Motor neuron (in vitro differentiated cells): ENCODE data around the gene C10orf67. TPM values are rescaled to one million over a fixed set of nuclear protein-coding genes. Genes with fewer than 3 reads are reported as not detected.
A peak's percentile ranks its signal among the peaks of the same experiment; 100 is the strongest.

ENCODE experiments used
- ATAC-seq, 8 experiments: fragments of 200-7000 bp; cut with Tn5 transposase; replicated peaks in 6 of 8; 2 replicates each; pipeline ENCODE4 v1.8.0; 2021; ENCODE audit warnings: mild to moderate bottlenecking in 8 of 8, moderate library complexity in 8 of 8
- H3K27ac ChIP-seq, 2 donors: fragments of 250-450 bp; sonication (Bioruptor Pico); 2 replicates each; pipeline ENCODE4 v1.9.0; 2021; ENCODE audit warnings: antibody characterized with exemption in 2 of 2, mild to moderate bottlenecking in 2 of 2, moderate library complexity in 1 of 2
- H3K4me1 ChIP-seq, 2 donors: fragments of 250-450 bp; sonication (Bioruptor Pico); replicated peaks in 1 of 2; 2 replicates each; pipeline ENCODE4 v1.6.1; 2021; ENCODE audit warnings: antibody characterized with exemption in 2 of 2, mild to moderate bottlenecking in 2 of 2, moderate library complexity in 1 of 2
- H3K4me3 ChIP-seq, 5 donors: fragments of 250-450 bp; sonication (Bioruptor Pico); 2 replicates each; pipeline ENCODE4 v1.9.0; 2021; ENCODE audit warnings: antibody characterized with exemption in 5 of 5, mild to moderate bottlenecking in 5 of 5, moderate library complexity in 4 of 5
- WGBS, 10 experiments: fragments of 450-650 bp; shearing (Covaris generic); methylation state at CpG; one replicate each; pipeline ENCODE4 v1.0.0; 2022; 5-methylcytosine and 5-hydroxymethylcytosine counted together
- in situ Hi-C, 9 experiments: fragments of 400-800 bp; cut with MboI; loops; one replicate each; pipeline ENCODE4 v1.15.0; 2021; ENCODE audit warnings: low sequenced_read_pairs in 9 of 9, low pct_unique_long_range_greater_than_20kb in 2 of 9; ENCODE audit not compliant: unreplicated experiment in 9 of 9
- total RNA-seq, 8 experiments: library from RNA; unstranded; fragments of 300-600 nt; gene quantifications; 2 replicates each; pipeline versions ENCODE4 v1.2.3 to v1.2.4, GENCODE V29; 2022

Gene C10orf67
- total RNA-seq, 8 experiments from 2014 or later: 0.11 to 0.63 (median 0.45) TPM; not detected in 2

DNA sequence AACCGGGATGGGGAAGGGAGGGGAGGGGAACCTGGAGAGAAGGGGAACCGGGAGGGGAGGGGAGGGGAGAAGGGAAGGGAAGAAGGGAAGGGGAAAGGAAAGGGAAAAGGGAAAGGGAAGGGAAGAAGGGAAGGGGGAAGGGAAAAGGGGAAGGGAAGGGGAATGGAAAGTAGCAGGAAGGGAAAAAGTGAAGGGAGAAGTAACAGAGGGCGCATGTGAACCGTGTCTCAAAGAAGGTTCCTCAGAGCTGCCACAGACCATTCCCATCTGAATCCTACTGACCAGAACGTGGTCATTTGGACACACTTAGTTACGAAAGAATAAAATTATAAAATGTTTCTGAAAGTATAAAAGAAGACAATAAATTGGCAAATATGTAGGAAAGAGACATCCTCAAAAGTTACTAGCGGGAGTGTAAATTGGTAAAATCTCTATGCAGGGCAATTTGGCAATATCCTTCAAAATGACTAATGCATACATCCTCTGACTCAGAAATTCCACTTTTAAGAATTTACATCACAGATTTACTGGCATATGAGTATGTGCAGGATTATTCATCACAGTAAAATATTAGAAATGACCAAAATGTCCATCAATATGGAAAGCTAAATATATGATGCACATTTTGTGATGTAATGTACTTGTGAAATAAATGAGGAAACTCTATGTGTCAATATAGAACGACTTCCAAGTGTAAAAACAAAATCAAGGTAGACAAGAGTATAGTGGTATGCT, 12.9 kb downstream of the C10orf67 start:
- H3K4me1 ChIP-seq: no peaks in the 10 kb centered on the region
- no peak overlapping the region for H3K4me3 ChIP-seq
- in situ Hi-C loops: no loop called here
- peak in 3 of 8 experiments; percentile 36 to 89 (median 64) for ATAC-seq
- H3K27ac ChIP-seq: no peak overlapping the region
- WGBS, 10 experiments: 25 to 87% (median 73%) methylated on average over 2 to 6 of the region's 8 CpGs

DNA sequence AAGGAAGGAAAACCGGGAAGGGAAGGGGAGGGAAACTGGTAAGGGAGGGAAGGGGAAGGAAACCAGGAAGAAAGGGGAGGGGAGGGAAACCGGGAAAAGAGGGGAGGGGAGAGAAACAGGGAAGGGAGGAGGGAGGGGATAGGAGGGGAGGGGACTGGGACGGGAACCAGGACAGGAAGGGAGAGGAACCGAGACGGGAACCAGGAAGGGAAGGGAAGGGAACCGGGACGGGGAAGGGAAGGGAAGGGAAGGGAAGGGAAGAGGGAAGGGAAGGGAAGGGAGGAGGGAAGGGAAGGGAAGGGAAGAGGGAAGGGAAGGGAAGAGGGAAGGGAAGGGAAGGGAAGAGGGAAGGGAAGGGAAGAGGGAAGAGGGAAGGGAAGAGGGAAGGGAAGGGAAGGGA, 13.6 kb downstream of the C10orf67 start:
- ATAC-seq: no peak
- H3K4me3 ChIP-seq: no peak overlapping the region
- WGBS, 10 experiments: 0 to 88% (median 70%) methylated on average over 1 of the region's 7 CpGs; no CpG with 5 or more reads in 6 of the 10 experiments
- H3K27ac ChIP-seq: no peak overlapping the region
- no peaks in the 10 kb centered on the region for H3K4me1 ChIP-seq
- in situ Hi-C loops: no loop called here

DNA sequence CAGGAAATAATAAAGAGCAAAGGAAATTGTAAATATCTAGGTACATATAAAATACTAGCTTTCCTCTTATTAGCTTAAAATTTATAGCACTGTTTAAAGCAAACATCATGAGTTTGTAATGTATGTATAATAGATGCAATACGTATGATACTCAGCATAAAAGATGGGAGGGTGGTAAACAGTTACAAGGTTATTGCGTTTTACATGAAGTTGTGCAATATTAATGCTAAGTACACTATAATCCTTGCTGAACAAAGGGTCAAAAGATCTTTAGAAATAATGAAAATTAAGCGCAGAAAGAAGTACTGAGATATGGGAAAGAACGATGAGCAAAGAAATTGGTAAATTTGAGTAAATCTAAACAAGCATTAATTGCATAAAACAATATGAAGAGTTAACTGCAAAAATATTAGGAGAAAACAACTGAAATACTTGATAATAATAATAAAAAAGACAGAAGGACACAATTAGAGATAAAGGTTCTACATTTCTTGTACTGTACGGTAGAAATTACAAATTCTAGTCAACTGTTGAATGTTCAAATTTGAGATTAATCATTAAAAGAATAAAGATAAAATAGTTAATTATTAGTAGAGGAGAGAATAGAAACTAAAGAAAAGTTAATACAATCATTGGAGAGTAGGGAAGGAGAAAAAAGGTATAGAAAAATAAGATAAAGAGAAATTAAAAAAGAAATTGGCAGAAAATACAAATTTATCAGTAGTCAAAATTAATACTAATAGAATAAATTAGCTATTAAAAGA, 17.9 kb downstream of the C10orf67 start:
- 46 to 94% (median 80%) methylated on average over 4 to 5 of the region's 5 CpGs for WGBS, 10 experiments
- H3K4me1 ChIP-seq: no peaks in the 10 kb centered on the region
- no peak overlapping the region for H3K27ac ChIP-seq
- no peak overlapping the region for H3K4me3 ChIP-seq
- no peak for ATAC-seq
- in situ Hi-C loops: no loop called here

DNA sequence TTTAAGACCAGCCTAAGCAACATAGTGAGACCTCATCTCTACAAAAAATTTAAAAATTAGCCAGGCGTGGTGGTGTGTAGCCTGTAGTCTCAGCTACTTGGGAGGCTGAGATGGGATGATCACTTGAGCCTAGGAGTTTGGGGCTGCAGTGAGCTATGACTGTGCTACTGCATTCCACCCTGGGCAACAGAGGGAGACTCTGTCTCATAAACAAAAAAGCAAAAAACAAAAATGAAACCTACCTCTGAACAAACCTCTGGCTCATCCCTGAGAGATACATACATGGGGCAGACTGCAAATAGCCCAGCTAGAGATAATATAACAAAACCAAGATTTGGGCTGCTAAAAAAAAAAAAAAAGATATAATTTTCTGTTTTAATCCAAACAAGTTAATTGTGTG, 19.5 kb downstream of the C10orf67 start:
- Histone ChIP-seq H3K4me3 (no peak overlapping the region), H3K27ac (no peak overlapping the region), H3K4me1 (no peaks in the 10 kb centered on the region)
- peak in 2 of 8 experiments; percentile 56 to 86 for ATAC-seq
- in situ Hi-C loops: no loop called here
- 80 to 100% (median 83%) methylated on average over 1 of the region's 1 CpG; no CpG with 5 or more reads in 5 of the 10 experiments for WGBS, 10 experiments

DNA sequence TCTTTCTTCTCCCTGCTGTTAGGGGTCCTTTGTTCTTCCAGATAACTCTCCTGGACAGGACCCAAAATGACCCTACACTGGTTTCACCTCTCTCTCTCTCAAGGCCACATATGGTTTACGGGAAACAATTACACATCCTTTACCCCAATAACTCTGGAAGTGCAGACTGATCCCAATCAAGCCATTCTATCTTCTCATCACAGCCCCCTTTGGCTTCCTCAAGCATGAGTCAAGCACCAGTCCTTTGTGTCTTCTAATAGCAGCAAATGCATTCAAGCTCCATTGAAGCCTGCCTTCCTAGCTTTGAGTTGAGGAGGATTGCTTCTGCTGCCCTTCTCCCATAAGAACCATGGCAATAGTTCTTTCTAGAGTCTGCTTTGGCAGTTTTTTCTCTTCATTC, 20.2 kb downstream of the C10orf67 start:
- Histone ChIP-seq H3K27ac (no peak overlapping the region), H3K4me1 (no peaks in the 10 kb centered on the region), H3K4me3 (no peak overlapping the region)
- ATAC-seq: no peak
- in situ Hi-C loops: loop anchor here in 4 of 9 experiments (25.0 kb wide), 5 partner anchors 188 to 1188 kb away; no protein-coding TSS in a partner anchor
- 91 to 100% (median 100%) methylated on average over 1 of the region's 1 CpG; no CpG with 5 or more reads in 5 of the 10 experiments for WGBS, 10 experiments

DNA sequence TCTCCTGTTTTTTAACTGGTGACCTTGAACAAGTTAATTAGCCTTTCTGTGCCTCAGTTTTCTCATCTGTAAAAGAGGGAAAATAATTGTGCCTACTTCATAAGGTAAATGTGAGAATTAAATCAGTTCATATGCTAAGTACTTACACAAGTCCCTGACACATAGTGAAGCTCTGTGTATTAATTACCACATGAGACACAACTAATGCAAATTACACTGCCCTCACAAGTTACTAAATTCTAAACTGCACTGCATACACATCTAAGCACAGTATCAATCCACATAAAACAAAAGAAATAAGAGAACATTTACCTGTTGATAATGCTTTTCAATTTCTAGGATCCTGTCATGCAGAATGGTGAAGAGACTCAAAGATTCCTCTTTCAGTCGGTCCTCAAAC, 22.5 kb downstream of the C10orf67 start:
- Histone ChIP-seq H3K4me3 (no peak overlapping the region), H3K27ac (no peak overlapping the region), H3K4me1 (no peaks in the 10 kb centered on the region)
- in situ Hi-C loops: loop anchor here in 4 of 9 experiments (25.0 kb wide), 5 partner anchors 190 to 1190 kb away; no protein-coding TSS in a partner anchor
- 0 to 100% (median 80%) methylated on average over 1 of the region's 1 CpG; no CpG with 5 or more reads in 2 of the 10 experiments for WGBS, 10 experiments
- ATAC-seq: no peak

DNA sequence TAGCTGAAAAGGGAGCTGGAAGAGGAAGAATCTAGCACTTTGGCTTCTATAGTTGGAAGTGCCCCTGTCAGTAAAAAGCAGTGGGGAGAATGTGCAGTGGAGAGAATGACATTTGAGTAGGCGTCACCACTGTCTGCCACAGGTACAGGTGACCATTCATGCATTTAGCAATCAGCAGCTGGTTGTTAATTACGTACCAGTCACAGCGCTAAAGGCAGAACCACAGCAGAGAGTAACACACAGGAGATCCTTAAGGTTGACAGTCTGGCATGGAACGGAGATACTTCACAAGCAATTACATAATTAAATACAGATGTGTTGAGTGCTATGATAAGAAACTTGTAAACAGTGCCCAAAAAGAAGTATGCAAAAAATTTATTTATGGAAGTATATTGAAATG, 24.8 kb downstream of the C10orf67 start:
- WGBS, 10 experiments: 43 to 100% (median 71%) methylated on average over 1 to 3 of the region's 4 CpGs; no CpG with 5 or more reads in 5 of the 10 experiments
- Histone ChIP-seq H3K27ac (no peak overlapping the region), H3K4me3 (no peak overlapping the region), H3K4me1 (no peaks in the 10 kb centered on the region)
- in situ Hi-C loops: loop anchor here in 4 of 9 experiments (10.0 to 25.0 kb wide), 6 partner anchors 192 to 1192 kb away; no protein-coding TSS in a partner anchor
- peak in 2 of 8 experiments; percentile 16 to 38 for ATAC-seq

DNA sequence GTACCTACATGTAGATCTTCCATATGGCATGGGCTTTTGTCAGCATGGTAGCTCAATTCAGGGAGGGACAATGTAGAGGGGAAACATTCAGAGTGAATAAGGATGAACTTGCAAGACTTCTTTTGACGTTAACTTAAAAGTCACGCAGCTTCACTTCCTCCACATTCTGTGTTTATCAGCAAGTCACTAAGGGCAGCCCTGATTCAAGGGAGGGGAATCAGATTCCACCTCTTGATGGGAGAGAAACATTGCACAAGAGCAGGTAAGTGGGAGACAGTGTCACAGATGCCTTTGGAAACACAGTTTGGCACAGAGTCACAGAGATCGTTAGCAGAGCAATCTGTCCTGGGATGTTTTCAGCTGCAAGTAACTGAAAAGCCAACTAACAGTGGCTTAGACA, 26.2 kb downstream of the C10orf67 start:
- in situ Hi-C loops: loop anchor here in 4 of 9 experiments (10.0 to 25.0 kb wide), 6 partner anchors 194 to 1194 kb away; no protein-coding TSS in a partner anchor
- H3K4me3 ChIP-seq: no peak overlapping the region
- WGBS, 10 experiments: 50 to 100% (median 81%) methylated on average over 1 to 3 of the region's 3 CpGs; no CpG with 5 or more reads in 2 of the 10 experiments
- H3K27ac ChIP-seq: no peak overlapping the region
- no peak for ATAC-seq
- no peaks in the 10 kb centered on the region for H3K4me1 ChIP-seq

DNA sequence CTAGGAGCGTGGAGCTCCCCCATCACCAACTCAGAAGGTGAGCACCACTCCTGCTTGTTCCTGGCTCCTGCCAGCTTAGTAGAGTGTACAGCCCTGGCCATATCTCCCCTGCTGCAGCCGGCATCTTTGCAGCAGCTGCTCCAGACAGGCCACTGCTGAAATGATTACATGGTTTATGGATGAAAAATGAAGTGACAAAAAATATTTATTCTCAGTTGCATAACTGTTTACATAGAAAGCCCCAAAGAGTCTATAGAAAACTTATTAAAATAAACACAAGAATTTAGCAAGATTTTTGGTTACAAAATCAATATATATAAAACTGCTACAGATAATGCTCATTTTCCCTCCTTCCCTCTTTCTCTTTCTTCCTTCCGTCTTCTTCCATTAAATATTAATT, 27.2 kb downstream of the C10orf67 start:
- WGBS, 10 experiments: 22 to 100% (median 83%) methylated on average over 1 to 3 of the region's 3 CpGs; no CpG with 5 or more reads in 3 of the 10 experiments
- H3K4me3 ChIP-seq: no peak overlapping the region
- no peak overlapping the region for H3K27ac ChIP-seq
- no peak for ATAC-seq
- no peaks in the 10 kb centered on the region for H3K4me1 ChIP-seq
- in situ Hi-C loops: loop anchor here in 4 of 9 experiments (10.0 to 25.0 kb wide), 6 partner anchors 195 to 1195 kb away; no protein-coding TSS in a partner anchor

DNA sequence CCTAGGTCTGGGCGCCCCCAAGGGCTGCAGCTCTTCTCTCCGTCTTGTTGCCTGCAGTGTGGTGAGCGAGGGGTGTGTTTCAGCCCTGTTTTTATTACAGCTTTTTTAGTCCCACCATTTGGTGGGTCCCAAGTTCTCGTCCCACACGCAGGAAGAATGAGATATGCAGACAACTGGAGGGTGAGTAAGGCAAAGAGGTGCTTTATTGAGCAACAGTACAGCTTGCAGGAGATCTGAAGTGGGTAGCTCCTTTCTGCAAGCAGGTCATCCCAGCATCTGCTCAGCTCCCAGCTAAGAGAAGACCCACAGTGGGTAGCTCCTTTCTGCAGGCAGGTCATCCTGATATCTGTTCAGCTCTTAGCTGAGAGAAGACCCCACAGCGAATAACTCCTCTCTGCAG, 28.2 kb downstream of the C10orf67 start:
- 50 to 100% (median 89%) methylated on average over 1 to 4 of the region's 6 CpGs; no CpG with 5 or more reads in 4 of the 10 experiments for WGBS, 10 experiments
- ATAC-seq: no peak
- no peak overlapping the region for H3K4me3 ChIP-seq
- no peak overlapping the region for H3K27ac ChIP-seq
- in situ Hi-C loops: loop anchor here in 4 of 9 experiments (10.0 to 25.0 kb wide), 6 partner anchors 196 to 1196 kb away; no protein-coding TSS in a partner anchor
- H3K4me1 ChIP-seq: no peaks in the 10 kb centered on the region

DNA sequence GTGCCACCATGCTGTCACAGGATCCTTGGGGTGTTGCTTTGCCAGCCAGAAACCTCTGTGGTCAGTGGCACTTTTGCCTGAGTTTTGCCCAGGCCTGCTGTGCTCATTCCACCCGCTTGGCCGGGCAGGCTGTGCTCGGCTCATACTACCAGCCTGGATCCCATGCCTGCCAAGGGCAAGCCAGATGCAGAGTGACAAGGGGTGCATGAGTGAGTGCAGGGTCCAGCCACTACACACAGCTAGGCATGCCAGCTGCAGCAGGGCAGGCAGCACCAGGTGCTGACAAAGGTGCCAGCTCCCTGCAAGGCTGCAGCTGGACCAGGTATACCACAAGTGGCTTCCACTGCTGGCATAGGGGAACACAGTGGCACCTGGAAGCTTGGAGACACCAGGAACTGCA, 28.6 kb downstream of the C10orf67 start:
- 40 to 100% (median 87%) methylated on average over 1 to 3 of the region's 3 CpGs; no CpG with 5 or more reads in 6 of the 10 experiments for WGBS, 10 experiments
- no peak overlapping the region for H3K27ac ChIP-seq
- no peak for ATAC-seq
- in situ Hi-C loops: loop anchor here in 4 of 9 experiments (10.0 to 25.0 kb wide), 6 partner anchors 196 to 1196 kb away; no protein-coding TSS in a partner anchor
- no peak overlapping the region for H3K4me3 ChIP-seq
- no peaks in the 10 kb centered on the region for H3K4me1 ChIP-seq

DNA sequence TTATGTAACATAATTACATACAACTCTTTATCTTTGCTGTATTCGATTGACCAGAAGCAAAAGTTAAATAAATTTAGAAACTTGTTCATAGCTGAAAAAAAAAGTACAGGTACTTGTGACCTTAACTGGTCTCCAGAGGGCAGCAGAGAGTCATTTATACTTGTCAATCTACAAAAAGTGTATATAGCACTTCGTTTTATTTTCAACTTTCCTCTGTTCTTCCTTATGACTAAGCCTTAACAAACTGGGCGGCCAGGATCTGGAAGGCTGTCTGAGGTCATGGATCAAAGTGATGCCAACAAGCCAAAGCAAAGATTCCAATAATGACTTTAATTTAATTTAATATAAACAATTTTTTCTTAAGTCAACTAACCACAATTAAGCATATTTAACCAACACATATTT, 29.8 kb downstream of the C10orf67 start:
- H3K4me3 ChIP-seq: no peak overlapping the region
- in situ Hi-C loops: loop anchor here in 4 of 9 experiments (10.0 to 25.0 kb wide), 6 partner anchors 197 to 1197 kb away; no protein-coding TSS in a partner anchor
- ATAC-seq: peak in 5 of 8 experiments; percentile 21 to 80 (median 60)

More for the DNA sequence above, 29.8 kb downstream of the C10orf67 start:
- no peak overlapping the region for H3K27ac ChIP-seq
- no peaks in the 10 kb centered on the region for H3K4me1 ChIP-seq
- WGBS, 10 experiments: 0 to 16% (median 5%) methylated on average over 1 to 3 of the region's 3 CpGs
